Brain pericyte (primary cell): ENCODE results near the gene HACD2.

Source experiments
- DNase-seq: peaks from one replicate; pipeline ENCODE4 v3.0.0-alpha.2; 2012; ENCODE audit warnings: low read depth, low spot score

Gene HACD2

DNA sequence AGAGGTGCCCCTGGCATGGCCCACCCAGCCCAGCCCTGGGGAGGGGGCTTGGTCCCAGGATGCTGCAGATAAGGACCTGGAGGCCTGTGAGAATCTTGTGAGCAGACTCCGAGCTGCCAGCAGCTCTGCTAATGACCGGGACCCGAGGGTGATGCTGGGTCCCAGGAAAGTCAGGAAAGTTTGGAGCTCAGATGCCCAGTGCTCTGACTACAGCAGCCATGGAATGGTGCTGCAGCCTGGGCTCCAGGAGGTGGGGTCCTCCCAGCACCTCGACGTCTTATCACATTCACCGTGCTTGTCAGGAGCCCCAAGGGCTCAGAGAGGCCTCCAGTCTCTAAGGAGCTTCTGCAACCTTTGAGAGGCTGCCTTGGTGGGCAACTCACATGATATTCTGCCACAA, 101.7 kb downstream of the HACD2 start:
- DNase-seq, result no peak

DNA sequence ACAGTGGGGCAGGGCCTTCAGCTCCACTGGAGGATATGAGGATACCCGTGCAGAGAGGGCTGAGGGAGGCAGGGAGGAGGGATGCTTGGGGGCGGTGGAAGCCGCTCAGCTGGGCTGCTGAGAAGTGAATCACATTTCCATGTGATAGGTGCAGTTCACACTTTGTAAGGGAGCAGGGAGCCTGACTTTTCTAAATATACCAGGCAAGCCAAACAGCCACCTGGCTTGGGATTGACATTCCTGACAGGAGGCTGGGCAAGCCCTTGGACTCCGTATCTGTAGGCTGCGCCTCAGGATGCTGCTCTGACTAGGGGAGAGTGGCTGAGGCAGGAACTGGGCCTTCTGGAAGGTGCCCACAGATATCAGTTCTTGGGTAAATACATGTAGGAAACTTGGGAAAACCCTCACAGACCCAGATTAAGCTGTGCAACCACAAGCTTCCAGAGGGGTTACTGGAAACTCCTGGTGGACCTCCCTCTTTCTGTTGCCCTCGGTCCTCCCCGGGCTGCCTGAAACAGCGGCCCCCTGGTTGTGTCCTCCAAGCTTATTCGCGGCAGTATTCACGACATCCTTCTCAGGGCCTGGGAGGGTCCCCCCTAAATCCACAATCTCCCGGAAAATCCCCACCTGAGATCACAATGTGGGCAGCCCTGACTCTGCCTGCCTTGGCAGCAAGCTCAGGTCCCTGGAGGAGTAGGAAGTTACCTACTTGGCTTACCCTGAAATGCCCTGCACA, 103.0 kb downstream of the HACD2 start:
- no peak for DNase-seq

DNA sequence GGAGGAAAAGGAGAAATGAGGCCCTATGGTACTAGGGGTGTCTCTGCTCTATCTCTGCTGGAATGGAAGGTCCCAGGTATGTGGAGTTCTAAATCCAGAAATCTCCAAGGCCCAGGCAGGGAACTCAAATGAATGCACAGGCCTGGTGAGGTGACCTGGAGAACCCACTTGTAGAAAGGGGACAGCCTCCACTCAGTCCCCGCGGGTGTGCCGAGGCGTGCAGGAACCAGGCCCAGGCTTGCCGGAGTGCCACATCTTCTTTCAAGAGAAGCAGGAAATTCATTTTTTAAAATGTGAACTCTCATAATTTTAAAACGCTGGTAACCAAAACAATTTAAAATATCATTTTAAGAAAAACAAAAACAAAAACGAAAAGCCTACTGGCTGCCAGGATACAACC, 103.8 kb downstream of the HACD2 start:
- no peak for DNase-seq

DNA sequence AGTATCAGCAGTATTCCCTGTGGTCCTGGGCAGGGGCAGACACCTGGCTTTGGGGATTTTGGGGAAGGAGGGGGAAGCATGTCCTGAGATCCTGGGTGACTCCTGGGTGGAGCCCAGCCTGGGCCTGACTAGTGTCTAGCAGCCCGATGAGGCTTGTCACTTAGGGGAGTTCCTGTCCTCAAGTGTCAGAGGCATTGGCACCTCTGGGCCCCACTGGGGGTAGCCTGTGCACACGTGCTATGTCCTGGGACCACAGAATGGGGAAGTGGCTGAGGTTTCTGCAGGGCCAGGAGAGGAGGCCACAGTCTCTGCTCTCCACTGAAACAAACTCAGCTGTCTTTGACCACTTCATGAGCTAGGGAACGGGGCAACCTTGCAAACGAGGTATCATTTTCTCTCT, 104.4 kb downstream of the HACD2 start:
- no peak for DNase-seq

DNA sequence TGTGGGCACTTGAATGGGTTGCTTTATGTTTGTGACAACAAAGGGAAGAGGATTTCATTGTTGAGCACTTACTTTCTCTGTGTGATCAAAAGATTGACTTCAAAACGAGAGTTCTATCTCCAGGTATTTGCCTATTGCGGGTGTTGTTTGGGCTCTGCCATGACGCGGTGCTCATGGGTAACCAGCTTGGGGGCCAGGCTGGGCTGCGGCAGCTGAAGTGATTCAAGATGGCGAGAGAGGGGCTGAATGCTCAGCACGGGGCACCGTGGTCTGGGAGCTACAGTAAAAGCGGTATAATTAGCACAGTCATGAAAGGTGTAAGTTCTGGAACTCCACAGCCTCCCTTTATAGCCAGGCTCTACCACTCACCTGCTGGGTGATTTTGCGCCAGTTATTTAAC, 105.0 kb downstream of the HACD2 start:
- DNase-seq, result no peak

DNA sequence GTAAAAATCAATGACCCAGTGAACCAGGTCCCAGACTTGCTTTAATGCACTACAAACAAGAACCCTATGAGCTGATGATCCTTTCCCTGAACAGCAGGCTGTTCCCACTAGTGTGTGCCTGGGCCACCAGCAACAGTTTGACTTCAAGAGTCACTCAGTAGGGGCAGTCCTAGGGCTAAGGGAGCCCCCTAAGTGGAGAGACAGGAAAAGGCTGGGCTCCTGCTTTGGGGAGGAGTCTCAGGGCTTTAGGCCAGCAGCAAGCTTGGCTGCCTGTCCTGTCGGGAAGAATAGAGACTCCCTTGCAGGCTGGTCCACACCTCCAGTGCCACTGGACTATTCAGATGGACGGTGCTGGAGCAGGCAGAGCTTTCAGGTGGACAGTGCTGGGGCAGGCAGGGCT, 106.5 kb downstream of the HACD2 start:
- no peak for DNase-seq

DNA sequence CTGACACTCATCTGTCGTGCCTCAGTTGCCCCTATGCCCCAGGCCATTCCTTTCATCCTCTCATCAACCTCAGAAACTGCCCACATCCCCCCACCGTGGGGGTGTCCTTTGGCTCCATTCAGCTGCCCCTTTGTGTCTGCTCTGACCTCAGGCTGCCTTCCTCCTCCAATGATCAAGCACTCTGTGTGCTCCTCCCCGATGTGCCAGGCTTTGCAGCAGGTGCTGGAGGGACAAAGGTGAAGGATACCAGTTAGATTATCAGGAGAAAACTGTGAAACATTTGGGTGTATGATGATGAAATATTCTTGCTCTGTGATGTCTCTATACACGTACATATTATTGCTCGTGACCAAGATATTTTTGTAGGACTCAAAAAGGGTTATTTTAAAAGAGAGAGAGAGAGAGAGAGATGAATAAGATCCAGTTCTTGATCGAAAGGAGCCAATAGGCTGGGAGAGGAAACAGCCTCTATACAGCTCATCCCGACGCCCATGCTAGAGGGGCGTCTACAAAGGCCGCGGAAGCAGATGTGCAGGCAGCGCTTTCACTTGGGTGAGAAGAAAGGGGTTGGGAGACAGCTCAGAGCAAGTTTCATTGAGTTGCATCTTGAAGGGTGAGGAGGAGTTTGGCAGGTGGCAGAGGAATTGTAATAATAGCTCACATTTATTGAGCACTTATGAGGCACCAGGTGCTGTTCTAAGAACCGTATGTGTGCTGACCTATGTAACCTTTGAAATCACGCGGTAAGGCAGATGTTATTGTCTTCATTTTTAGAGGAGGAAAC, 107.7 kb downstream of the HACD2 start:
- DNase-seq, result no peak

DNA sequence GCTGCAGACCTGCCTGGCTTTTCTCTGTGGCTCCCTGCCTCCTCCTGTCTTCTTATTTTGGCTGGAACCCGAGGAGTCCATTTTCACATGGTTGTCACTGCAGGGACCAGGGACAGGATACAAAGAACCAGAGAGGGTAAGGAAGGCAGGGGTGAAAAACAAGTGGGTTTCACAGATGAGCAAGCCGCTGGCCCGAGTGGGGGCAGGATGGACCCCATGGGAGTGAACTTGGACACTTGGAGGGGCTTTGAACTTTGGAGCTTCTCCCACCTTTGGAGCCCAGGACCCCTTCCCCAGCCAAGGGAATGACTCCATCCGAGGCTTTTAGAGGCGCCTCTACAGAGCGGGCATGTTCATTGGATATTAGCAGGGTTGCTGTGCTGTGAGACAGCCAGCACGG, 109.1 kb downstream of the HACD2 start:
- no peak for DNase-seq

DNA sequence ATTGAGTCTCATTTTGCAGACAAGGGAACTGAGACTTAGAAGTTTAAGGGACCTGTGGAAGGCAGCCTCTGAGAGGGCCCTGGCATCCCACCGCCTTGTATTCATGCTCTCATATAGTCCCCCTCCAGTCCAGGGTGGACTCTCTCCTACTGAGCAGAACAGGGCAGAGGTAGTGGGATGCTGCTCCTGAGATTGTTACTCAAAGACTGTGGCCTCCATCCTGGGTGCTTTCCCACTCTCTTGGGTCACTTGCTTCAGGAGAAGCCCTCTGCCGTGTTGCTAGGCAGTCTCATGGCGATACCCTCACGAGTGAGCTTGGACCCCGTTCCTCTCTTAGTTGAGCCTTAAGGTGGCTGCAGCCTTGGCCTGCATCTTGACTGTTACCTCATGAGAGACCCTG, 113.7 kb downstream of the HACD2 start:
- no peak for DNase-seq

DNA sequence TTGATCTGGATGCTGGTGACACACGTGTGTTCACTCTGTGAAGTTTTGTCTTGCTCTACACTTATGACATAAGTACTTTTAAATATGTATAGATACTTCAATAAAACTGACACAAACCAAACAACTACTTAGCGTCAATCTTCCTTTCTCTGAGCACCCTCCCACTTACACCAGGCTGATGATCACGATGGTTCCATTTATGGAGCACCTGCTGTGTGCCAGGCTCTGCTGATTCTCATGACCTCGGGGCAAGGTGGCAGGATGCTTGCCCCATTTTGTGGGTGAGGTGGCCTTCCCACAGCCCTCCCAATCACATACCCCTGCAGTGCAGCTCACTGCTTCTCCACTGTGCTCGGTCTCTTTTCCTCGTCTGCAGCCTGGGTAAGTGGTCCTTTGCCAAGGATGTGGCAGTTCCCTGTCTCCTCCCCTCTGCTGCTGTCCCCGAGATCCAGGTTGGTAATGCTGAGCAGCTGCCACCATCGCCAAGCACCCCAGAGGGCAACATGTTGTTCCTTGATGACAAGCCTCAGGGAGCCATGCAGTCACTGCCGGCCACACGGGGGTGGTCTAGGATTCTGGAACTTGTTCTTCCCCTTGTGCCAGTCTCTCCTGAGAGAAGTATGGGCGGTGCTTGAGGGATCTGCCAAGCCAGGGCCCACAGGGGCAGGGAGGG, 115.4 kb downstream of the HACD2 start:
- no peak for DNase-seq

DNA sequence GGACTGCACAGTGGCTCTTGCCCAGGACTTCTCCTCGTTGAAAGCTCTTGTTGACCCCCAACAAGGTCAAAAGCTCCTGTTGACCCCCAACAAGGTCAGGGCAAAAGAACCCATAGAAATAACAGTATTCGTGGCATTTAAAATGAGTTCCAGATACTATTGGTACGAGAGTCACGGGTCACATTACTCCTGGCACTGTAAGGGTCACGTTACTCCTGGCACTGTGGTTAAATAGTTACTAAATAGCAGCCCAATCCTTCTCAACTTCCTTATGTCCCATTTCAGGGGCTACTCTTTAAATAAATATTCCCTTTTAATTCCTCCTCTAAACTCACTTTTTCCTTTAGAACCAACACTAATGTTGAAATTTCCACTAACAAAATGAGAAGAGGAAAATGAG, 117.8 kb downstream of the HACD2 start:
- DNase-seq, result no peak

DNA sequence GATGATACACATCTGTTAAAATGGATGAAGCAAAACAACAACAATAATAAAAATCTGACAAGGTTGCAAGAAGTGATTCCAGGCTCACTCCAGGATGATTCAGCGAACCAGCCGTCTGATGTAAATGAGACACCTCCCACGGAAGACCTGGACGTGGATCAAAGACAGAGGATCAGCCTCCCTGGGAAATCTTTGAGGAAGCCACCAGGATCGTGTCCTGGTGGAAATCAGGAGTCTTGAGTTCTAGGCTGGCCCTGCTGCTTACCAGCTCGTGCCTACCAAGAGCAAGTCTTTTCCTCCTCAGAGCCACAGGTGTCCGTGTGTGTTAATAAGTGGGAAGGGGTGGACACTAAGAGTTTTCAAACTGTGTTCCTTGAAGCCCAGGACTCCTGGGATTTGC, 120.6 kb downstream of the HACD2 start:
- no peak for DNase-seq

DNA sequence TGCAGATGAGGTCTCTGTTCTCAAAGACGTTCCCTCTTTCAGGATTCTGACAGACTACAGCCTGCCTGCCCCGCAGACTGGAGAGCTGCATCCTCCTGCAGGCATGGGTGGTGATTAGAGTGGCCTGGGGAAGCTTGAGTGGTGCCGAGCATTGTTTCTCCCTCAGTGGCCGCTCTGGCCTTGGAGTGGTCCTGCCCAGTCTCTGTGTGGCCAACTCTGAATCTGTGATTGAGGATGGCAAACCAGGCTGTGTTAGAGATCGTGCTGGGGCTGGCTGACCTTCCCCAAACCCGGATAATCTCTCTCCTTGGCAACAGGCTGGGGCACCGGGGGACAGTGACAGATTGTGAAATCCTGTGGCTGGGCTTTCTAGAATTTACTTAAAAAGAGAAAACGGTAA, 125.0 kb downstream of the HACD2 start:
- DNase-seq, result no peak

DNA sequence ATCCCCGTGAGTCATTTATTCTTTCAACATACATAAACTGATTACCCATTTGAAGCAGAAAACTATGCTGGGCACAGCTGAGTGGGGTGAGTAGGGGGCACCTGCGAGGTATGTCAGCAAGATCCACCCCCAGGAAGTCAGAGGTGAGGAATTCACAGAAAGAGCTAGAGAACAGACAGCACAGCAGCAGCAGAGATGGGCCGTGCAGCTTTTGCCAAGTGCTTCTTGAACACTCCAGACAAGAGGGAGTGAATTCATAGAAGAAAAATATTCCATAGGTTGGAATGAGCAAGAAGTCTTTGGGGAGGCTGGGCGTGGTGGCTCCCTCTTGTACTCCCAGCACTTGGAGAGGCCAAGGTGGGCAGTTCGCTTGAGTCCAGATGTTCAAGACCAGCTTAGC, 126.6 kb downstream of the HACD2 start:
- DNase-seq, result no peak

DNA sequence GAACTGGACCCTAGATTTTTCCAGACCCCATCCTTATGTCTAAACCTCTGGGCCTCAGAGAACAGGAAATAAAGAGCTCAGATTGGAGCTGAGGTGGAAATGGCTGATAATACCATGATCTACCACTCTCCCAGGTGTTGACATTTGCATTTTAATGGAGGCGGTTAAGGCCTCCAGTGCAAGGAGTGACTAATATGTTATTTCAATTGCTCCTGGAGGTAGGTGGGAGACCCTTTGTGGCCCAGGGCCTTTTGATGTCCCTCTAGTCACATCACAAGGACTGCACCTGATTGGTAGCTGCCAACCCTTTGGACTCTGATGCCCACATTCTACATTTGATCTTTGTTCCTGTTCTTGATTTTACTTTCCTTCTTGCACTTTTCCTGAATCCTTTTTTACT, 127.0 kb downstream of the HACD2 start:
- no peak for DNase-seq

DNA sequence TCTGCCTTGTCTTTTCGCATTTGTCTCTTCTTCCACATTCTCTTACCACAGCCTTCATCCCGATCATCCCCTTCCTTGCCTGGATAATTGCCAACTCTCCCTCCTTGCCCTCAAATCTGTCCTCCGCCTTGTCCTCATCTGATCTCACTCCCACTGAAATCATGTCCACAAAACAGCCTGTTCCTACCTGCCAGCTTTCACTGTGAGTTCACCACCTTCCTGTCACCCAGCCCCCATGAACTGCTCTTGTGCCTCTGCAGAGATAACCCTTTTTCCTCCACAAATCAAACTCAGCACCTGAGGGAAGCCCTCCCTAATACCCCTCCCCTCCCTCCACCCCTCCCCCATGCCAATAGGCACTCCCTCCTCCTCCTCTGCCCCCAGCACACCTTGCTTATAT, 131.2 kb downstream of the HACD2 start:
- no peak for DNase-seq

DNA sequence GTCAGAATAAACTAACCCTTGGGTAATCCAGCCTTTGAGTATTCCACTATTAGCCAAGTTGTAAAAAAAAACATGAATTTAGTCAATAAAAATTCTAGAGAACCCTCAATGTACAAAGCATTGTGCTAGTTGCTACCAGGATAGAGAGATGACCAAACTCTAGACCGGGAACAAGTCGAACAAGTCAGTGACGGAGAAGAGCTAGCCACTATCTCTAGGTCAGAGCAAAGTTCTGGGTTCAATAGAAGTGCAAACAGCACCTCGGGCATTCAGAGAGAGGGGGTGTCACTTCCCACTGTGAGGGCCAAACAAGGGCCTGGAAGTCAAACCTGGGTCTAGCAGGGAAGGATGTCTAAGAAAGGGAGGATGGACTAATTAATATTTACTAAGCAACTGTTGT, 133.7 kb downstream of the HACD2 start:
- DNase-seq, result no peak

DNA sequence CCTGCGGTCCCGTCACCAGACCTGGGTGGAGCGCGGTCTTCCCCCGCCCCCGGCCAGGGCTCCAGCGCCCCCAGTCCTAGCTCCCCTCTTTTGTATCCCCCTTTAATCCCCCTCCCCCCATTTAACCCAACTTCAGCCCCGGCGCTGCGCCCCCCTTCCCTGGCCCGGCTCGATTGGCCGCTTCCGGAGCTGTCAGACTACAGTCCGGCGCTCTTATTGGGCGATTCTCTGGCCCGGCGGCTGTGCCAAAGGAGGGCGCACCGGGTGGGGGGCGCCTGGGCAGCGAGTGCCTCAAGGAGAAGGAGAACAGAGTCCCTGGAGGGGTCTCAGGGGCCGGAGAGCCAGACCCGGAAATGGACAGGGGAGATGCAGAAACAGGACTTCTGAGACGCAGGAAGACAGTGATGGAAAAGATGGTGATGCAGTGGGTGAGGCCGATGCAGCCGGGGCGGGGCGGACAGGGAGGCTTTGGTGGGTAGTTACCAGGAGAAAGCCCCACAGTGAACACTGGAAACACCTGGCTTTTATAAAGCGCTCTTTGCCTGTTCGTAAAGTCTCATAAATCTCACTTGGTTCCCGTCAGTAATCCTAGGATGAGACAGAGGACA, 134.8 kb downstream of the HACD2 start:
- no peak for DNase-seq

DNA sequence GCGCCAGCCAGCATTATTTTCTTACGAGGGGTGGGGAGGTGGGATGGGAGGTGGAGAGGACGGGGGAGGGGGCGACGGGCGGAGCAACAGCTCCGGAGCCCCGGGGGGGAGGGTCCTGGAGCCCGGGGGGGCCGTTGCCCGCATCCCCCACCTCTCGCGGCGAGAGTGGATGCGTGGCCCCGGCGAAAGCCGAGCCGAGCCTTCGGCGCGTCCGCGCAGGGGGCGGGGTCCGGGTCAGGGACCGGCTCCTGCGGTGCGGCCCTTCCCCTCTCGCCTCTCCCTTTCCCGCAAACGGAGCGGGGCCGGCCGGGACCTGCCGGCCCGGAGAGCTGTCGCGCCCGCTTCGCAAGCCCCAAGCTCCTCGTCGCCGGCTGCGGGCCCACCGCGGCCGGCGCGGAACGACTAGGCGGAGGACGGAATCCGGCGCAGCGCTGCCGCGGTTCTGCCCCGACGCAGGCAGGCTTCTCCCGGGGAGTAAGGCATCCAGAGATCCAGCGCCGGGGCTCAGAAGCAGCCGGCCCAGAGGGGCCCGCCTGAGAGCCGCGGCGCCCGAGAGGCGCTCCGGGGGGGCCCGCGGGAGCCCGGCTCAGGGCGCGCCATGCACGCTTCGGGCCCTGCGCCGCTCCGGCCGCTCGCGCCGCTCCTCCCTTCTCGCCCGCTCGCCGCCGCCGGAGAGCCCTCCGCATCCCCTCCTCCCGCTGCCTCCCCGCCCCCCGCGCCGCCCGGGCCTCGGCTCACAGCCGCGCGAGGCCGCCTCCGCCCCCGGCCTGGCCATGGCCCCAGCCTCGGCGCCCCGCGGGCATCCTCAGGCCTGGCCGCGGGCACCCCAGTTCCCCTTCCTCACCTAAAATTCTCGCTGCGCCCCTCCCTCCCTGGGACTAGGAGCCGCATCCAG, 135.5 kb downstream of the HACD2 start:
- no peak for DNase-seq

DNA sequence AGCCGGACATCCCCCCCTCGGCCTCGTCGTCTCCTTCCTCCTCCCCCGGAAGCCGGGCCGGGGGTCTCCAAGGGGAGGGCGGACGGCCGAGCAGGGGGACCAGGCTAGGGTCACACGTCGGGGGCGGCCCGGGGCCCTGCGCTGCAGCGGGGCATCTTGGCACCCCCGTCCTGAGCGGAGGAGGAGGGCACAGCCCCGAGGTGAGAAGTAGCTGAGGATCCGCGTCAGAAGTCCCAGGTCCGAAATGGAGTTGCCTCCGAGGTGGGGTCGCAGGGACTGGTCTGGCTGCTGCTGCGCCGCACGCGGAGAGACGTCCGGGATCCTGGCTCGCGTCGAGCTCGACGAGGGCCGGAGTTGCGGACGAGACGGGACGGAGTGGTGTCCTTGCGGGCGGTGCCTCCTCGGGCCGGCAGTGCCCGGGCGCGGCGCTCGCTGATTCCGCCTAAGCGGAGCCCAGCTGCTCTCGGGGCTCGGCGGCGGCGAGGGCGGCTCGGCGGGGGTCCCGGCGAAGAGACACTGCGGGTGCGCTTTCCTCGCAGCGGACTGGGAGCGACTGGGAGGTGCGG, 136.2 kb downstream of the HACD2 start, which contains the start of gene ADCY5:
Gene ADCY5 (minus strand): TSS at position 555 of the 566 bp plus-strand sequence. CDS start 545 bp downstream, at position 10.
- no peak for DNase-seq
